CD4-positive, alpha-beta T cell treated with Interferon gamma for 1 hour (primary cell): ENCODE data around the gene CCNYL1.
"Not testable (repeated sequence)": the region's sequence is repeated elsewhere in the genome, so short reads cannot be mapped to it uniquely, and the experiment has no call there.

Experiments used
- DNase-seq: peaks from one replicate; pipeline ENCODE4 v3.0.0-alpha.2; 2020

CCNYL1 gene

DNA sequence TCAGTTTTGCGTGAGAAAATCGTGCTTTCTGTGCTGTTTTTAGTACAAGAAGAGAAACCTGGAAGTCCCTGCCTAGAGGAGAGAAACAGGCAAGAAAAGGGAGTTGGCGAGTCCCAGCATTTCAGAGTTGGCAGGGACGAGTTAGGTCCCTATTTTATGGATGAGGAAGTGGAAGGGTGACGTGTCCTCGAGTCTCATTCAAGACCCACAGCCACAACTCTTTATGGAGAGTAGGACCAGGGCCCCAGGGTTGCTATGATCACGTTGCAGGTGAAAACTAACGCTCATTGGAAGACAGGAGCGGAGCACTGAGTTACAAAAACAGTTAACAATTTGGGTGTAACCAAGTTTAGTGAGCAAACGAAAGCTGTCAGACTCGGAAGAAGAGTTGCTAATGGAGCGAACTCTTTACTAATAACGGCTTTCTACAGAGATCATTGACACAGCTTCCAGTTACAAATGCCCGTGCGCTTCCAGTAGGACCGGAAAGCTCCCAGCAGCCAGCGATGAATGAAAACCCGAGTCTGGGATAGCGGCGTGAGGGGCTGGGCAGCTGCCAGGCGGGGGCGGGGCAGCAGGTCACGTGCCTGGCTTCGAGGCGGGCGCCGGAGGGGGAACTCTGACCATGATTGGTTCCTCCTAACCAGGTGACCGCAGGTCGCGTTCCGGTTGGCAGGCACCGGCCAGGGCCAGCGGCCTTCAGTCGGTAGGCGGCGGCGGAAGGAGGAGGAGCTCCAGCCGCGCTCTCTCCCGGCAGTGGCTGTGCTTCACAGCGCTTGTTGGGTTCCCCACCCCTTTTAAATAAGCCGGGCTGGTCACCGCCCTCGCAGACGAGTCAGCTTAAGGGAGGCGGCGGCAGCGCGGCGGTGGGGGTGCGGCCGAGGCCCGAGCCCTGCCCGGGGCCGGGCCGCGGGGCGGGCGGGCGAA is at the start of gene CCNYL1:
Gene CCNYL1 (plus strand): TSS at position 827 of the 927 bp plus-strand sequence. CDS start 257 bp downstream, outside the sequence.
- peak; percentile 99 for DNase-seq

- DNase-seq: peak; percentile 79
Observed at GRCh38 chr2:207662203-207662602, 49.2 kb upstream of the CCNYL1 start.

GRCh38 chr2:207663870-207664545 is 47.4 kb upstream of the CCNYL1 start:
- no peak for DNase-seq

DNA sequence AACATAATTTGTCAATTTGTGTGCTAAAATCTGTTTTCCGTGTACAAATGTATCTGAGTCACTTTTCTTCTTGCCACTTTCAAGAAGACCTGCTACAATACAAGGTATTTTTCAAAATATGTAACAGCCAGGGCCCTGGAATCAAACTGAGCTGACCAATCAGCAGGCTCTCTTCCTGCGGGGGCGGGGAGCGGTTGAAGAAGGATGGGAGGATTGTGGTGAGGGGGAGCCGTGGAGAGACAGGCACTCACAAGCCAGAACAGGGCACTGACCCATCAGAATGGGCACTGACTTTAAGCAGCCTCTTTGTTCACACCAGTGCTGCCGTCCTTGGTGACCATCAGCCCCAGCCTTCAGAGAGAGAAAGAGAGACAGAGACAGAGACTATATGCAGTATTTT is 40.6 kb upstream of the CCNYL1 start:
- no peak for DNase-seq

DNA sequence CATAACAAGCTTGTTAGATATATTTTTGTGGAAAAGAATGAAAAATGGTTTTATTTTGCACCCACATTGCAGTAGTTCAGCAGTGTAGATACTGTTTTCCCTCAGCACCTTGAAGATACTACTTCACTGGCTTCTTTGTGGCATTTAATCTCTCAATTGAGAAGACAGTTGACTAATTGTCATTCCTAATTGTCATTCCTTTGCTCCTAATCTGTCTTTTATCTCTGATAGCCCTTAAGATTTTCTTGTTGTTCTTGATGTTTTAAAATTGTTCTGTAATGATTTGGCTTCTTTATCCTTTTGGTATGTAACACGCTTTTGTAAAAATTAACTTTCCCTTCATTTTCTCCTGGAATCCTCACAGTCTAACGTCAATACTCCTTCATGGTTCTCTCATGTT is 38.0 kb upstream of the CCNYL1 start:
- DNase-seq: no peak

DNA sequence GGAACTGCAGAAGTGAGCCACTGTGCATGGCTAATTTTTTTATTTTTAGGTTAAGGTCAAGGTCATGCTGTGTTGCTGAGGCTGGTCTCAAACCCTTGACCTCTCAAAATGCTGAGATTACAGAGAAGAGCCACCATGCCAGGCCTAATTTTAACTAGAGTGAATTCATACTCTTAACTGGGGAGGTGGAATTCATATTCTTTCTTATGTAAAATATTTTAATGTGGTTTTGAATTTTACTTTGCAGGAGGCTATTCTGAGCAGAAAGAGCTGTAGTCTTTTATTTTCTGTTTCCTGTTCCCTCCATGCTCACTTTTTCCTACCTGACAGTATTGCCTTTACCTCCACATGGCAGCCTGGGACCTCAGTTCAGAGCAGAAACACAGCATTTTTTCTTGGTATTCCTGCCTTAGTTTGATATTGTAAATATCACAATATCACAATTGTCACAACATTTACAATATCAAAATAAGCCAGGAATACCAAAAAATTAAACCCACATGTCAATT is 37.1 kb upstream of the CCNYL1 start:
- no peak for DNase-seq

DNA sequence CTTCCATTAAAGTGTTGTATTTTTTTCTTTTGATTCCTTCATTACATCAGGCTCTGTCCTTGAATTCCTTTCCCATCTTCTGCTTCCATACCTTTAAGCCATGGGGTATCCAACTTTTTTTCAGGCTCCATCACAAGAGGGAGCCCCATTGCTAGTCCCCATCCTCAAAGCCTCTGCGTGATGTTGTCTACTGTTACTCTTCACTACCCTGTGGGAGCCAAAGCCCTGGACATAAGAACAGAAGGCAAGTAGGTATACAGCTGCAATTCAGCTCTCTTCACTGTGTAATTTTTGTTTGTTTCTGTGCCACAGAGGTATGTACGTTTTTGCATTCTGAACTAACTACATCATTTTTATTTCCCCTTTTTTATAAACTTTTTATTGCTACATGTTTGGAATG is 36.6 kb upstream of the CCNYL1 start:
- no peak for DNase-seq

GRCh38 chr2:207676827-207677354 is 34.5 kb upstream of the CCNYL1 start:
- DNase-seq: no peak

DNA sequence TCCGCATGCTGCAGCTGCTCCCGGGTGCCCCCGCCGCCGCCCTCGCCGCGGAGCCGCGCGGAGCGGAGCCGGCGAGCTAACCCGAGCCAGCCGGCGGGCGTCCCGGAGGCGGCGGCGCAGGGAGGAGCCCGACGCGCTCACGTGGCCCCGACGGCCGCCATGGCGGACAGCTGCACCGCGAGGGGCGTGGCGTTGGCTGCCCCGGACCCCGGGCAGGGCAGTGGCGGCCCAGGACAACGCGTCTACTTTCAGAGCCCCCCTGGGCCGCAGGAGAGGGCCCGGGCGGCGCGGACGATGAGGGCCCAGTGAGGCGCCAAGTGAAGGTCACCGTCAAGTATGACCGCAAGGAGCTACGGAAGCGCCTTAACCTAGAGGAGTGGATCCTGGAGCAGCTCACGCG is 30.0 kb upstream of the CCNYL1 start:
- DNase-seq: no peak

DNA sequence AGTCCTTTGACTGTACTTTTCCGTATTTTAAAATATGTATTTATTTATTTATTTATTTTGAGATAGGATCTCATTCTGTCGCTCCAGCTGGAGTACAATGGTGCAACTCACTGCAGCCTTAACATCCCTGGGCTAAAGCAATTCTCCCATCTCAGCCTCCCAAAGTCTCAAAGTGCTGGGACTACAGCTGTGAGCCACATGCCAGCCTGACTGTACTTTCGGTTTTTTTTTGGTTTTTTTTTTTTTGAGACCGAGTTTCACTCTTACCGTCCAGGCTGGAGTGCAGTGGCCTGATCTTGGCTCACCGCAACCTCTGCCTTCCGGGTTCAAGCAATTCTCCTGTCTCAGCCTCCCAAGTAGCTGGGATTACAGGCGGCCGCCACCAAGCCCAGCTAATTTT is 28.9 kb upstream of the CCNYL1 start:
- DNase-seq: no peak

GRCh38 chr2:207683438-207683837 is 28.0 kb upstream of the CCNYL1 start:
- no peak for DNase-seq

- no peak for DNase-seq
Observed at GRCh38 chr2:207683879-207684627, 27.4 kb upstream of the CCNYL1 start.

DNA sequence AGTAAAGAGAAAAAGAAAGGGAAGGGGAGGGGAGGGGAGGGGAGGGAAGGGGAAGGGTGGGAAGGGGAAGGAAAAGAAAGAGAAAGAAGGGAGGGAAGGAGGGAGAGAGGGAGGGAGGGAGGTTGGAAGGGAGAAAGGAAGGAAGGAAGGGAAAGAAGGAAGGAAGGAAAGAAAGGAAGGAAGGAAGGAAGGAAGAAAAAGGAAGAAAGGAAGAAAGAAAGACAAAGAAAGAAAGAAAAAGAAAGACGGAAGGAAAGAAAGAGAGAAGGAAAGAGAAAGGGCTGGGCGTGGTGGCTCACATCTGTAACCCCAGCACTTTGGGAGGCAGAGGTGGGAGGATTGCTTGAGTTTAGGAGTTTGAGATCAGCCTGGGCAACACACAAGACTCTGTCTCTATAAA is 24.6 kb upstream of the CCNYL1 start:
- no peak for DNase-seq

DNA sequence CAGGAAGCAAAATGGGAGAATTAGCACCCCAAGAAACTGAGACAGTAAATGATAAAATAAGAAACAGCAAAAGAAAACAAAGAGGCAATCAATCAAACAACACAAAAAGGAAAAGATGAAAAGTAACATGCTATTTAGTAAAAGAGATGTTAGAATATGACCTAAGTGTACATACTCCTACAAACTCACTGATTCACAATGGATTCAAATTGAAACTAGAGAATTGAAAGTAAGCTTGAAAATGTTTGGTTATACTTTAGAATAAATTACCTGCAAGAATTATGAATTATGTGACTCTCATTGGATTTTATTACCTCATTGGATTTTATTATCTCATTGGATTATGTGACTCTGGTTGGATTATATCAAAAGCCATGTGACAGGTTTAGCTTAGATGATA is 22.8 kb upstream of the CCNYL1 start:
- no peak for DNase-seq

DNA sequence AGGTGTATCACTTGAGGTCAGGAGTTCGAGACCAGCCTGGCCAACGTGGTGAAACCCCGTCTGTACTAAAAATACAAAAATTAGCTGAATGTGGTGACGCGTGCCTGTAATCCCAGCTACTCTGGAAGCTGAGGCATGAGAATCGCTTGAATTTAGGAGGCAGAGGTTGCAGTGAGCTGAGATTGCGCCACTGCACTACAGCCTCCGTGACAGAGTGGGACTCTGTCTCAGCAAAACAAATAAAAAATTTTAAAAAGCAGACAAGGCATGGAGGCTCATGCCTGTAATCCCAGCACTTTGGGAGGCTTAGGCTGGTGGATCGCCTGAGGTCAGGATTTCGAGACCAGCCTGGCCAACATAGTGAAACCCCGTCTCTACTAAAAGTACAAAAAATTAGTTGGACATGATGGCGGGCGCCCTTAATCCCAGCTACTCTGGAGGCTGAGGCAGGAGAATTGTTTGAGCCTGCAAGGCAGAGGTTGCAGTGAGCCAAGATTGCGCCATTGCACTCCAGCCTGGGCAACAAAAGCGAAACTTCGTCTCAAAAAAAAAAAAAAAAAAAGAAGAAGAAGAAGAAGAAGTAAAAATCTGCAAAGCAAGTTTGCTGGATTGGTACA is 20.5 kb upstream of the CCNYL1 start:
- DNase-seq: not testable (repeated sequence)

GRCh38 chr2:207692206-207693065 is 19.0 kb upstream of the CCNYL1 start:
- DNase-seq: peak; percentile 47

- DNase-seq: no peak
Observed at GRCh38 chr2:207693641-207694249, 17.7 kb upstream of the CCNYL1 start.

GRCh38 chr2:207694811-207695281 is 16.6 kb upstream of the CCNYL1 start:
- no peak for DNase-seq

DNA sequence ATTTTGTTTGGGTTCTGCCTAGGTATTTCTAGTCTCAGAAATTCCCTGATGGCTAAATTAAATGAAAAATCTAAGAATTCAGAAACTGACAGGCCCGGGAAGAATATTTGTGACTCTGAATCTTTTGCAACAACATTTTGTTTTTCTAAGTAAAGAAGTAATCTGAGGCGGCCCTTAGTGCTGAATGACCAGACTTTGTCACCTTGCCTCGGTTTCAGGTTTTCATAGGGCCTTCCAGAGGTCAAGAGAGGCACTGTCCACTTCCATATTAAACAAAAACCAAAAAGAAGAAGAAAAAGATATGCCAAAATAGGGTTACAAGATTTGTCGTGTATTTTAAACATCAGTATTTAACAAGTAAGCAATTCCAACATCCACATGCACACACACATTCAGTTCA is 16.1 kb upstream of the CCNYL1 start:
- DNase-seq: no peak

DNA sequence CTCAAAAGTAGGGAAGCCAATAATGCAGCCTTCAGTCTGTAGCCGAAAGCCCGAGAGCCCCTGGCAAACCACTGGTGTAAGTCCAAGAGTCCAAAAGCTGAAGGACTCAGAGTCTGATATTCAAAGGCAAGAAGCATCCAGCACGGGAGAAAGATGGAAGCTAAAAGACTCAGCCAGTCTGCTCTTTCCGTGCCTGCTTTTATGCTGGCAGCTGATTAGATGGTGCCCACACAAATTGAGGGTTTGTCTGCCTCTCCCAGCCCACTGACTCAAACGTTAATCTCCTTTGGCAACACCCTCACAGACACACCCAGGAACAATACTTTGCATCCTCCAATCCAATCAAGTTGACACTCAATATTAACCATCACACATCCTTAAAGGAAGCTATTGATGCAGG is 14.5 kb upstream of the CCNYL1 start:
- not testable (repeated sequence) for DNase-seq

DNA sequence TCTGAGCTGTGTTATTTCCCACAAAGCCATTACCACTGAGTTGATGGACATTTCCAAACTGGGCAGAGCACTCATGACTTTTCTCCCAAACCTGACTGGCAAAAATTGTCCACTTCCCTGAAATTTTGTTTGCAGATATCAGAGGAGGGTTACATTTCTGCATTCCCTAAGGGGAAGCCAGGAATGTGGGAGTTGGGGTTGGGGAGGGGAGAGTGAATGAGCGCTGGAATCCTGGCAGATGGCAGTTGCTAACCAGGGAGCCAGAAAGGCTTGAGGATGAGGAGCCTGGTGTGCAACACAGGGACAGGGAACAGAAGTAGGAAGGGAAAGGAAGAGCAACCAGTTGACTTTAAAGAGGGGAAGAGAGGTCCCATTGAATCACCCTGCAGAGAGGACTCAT is 14.0 kb upstream of the CCNYL1 start:
- DNase-seq: no peak
